Stimulated activated naive CD8-positive, alpha-beta T cell treated with anti-CD3 and anti-CD28 coated beads, Interleukin-15, Interleukin-2, amounts not matched to agents 100 U/mL and 50 U/mL, for 24 hours (primary cell): ENCODE results near the gene PATZ1.
A peak's percentile ranks its signal among the peaks of the same experiment; 100 is the strongest.

Experiments used
- ATAC-seq: fragments of 150-1000 bp; cut with Tn5 transposase; one replicate; pipeline ENCODE4 v1.10.0; 2021
- DNase-seq: peaks from one replicate; pipeline ENCODE4 v3.0.0; 2021

PATZ1 gene

DNA sequence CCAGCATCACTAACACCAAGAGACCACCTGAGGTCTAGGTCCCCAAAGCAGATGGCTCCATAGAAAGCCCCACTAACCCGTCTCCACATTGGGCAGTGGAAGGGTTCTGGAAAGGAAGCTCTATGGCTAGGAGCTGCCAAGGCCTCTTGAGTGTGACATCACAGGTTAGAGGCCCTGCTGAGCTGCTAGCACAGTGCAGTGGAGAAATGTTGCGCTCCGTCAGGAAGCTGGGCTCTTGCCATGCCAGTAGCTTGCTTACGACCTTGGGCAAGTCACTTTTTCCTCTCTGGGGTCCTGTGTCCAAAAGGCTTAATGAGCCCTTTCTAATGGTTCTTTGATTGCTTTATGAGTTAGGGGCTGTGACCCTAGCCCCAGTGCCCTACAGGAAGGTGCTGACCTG is 64.4 kb downstream of the PATZ1 start:
- ATAC-seq (no peak), DNase-seq (no peak)

DNA sequence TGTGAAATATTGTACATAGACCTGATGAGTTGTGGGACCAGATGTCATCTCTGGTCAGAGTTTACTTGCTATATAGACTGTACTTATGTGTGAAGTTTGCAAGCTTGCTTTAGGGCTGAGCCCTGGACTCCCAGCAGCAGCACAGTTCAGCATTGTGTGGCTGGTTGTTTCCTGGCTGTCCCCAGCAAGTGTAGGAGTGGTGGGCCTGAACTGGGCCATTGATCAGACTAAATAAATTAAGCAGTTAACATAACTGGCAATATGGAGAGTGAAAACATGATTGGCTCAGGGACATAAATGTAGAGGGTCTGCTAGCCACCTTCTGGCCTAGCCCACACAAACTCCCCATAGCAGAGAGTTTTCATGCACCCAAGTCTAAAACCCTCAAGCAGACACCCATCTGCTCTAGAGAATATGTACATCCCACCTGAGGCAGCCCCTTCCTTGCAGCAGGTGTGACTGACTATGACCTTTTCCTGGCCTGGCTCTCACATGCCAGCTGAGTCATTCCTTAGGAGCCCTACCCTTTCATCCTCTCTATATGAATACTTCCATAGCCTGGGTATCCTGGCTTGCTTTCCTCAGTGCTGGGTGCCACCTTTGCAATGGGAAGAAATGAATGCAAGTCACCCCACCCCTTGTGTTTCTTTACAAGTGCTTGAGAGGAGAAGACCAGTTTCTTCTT is 66.2 kb downstream of the PATZ1 start:
- ATAC-seq (no peak), DNase-seq (no peak)

DNA sequence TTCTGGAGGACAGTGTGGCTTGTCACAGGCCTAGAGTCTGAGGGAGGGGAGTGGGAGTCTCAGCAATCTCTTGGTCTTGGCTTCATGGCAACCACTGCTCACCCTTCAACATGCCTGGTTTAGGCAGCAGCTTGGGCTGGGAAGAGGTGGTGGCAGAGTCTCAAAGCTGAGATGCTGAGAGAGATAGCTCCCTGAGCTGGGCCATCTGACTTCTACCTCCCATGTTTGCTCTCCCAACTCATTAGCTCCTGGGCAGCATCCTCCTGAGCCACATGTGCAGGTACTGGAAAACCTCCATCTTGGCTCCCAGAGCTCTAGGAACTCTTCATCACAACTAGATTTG is 66.8 kb downstream of the PATZ1 start:
- no peak for DNase-seq
- no peak for ATAC-seq

DNA sequence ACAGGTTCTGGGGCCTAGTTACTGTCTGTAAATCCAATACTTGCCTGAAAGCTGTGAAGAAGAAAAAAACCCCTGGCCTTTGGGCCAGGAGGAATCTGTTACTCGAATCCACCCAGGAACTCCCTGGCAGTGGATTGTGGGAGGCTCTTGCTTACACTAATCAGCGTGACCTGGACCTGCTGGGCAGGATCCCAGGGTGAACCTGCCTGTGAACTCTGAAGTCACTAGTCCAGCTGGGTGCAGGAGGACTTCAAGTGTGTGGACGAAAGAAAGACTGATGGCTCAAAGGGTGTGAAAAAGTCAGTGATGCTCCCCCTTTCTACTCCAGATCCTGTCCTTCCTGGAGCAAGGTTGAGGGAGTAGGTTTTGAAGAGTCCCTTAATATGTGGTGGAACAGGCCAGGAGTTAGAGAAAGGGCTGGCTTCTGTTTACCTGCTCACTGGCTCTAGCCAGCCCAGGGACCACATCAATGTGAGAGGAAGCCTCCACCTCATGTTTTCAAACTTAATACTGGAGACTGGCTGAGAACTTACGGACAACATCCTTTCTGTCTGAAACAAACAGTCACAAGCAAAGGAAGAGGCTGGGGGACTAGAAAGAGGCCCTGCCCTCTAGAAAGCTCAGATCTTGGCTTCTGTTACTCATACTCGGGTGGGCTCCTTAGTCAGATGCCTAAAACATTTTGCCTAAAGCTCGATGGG is 67.4 kb downstream of the PATZ1 start:
- peak; percentile 68 for ATAC-seq

DNA sequence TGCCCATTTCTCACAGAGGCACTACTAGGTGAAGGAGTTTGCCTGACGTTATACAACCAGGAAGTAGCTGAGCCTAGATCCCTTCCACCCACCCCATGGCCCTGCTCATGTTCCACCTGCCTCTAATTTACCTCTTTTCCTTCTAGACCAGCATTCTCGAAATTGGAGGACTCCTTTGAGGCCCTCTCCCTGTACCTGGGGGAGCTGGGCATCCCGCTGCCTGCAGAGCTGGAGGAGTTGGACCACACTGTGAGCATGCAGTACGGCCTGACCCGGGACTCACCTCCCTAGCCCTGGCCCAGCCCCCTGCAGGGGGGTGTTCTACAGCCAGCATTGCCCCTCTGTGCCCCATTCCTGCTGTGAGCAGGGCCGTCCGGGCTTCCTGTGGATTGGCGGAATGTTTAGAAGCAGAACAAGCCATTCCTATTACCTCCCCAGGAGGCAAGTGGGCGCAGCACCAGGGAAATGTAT is 68.0 kb downstream of the PATZ1 start:
- ATAC-seq (no peak), DNase-seq (no peak)

More for the DNA sequence above, 67.4 kb downstream of the PATZ1 start:
- no peak for DNase-seq

DNA sequence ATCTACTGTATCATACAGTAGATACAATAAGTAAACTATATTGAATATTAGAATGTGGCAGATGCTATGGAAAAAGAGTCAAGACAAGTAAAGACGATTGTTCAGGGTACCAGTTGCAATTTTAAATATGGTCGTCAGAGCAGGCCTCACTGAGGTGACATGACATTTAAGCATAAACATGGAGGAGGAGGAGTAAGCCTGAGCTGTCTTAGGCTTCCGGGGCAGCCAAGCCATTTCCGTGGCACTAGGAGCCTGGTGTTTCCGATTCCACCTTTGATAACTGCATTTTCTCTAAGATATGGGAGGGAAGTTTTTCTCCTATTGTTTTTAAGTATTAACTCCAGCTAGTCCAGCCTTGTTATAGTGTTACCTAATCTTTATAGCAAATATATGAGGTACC is 68.4 kb downstream of the PATZ1 start:
- DNase-seq, result no peak
- ATAC-seq, result no peak

DNA sequence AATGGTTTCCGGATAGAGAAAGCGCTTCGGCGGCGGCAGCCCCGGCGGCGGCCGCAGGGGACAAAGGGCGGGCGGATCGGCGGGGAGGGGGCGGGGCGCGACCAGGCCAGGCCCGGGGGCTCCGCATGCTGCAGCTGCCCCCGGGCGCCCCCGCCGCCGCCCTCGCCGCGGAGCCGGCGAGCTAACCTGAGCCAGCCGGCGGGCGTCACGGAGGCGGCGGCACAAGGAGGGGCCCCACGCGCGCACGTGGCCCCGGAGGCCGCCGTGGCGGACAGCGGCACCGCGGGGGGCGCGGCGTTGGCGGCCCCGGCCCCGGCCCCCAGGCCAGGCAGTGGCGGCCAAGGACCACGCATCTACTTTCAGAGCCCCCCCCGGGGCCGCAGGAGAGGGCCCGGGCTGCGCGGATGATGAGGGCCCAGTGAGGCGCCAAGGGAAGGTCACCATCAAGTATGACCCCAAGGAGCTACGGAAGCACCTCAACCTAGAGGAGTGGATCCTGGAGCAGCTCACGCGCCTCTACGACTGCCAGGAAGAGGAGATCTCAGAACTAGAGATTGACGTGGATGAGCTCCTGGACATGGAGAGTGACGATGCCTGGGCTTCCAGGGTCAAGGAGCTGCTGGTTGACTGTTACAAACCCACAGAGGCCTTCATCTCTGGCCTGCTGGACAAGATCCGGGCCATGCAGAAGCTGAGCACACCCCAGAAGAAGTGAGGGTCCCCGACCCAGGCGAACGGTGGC is 69.5 kb downstream of the PATZ1 start:
- ATAC-seq (no peak), DNase-seq (no peak)
